HG03159 (cell line): Measurements from ENCODE around the gene CRLF1.

Experiments
- ATAC-seq: cut with Tn5 transposase; IDR thresholded peaks from one replicate; pipeline ENCODE4 v1.9.1; 2021; ENCODE audit warnings: mild to moderate bottlenecking, moderate library complexity; ENCODE audit not compliant: unreplicated experiment

CRLF1 gene

GRCh38 chr19:18606281-18607225 is at the start of gene CRLF1:
Gene CRLF1 (minus strand): TSS chr19:18606799. CDS start chr19:18606656, 143 bp downstream.
- no peak for ATAC-seq

- ATAC-seq = no peak
These were observed 48.7 kb upstream of the CRLF1 start for GRCh38 chr19:18655173-18655844.

GRCh38 chr19:18654469-18654868 is 47.9 kb upstream of the CRLF1 start:
- no peak for ATAC-seq

- ATAC-seq = no peak
These were observed 47.3 kb upstream of the CRLF1 start for GRCh38 chr19:18653853-18654252.

GRCh38 chr19:18651733-18652132 is 45.1 kb upstream of the CRLF1 start:
- ATAC-seq = no peak

- no peak for ATAC-seq
These were observed 44.7 kb upstream of the CRLF1 start for GRCh38 chr19:18651300-18651699.

- ATAC-seq = no peak
These were observed 44.0 kb upstream of the CRLF1 start for GRCh38 chr19:18650468-18651041.

GRCh38 chr19:18650021-18650390 is 43.4 kb upstream of the CRLF1 start:
- ATAC-seq = no peak

GRCh38 chr19:18649371-18650020 is 42.9 kb upstream of the CRLF1 start:
- ATAC-seq = no peak

- no peak for ATAC-seq
These were observed 42.3 kb upstream of the CRLF1 start for GRCh38 chr19:18648973-18649315.

GRCh38 chr19:18647807-18648206 is 41.2 kb upstream of the CRLF1 start:
- ATAC-seq = no peak

- no peak for ATAC-seq
These were observed 40.8 kb upstream of the CRLF1 start for GRCh38 chr19:18647371-18647767.

- no peak for ATAC-seq
These were observed 40.2 kb upstream of the CRLF1 start for GRCh38 chr19:18646535-18647370.

- no peak for ATAC-seq
These were observed 38.5 kb upstream of the CRLF1 start for GRCh38 chr19:18645035-18645511.

- ATAC-seq = no peak
These were observed 37.8 kb upstream of the CRLF1 start for GRCh38 chr19:18644196-18645034.

- no peak for ATAC-seq
These were observed 33.2 kb upstream of the CRLF1 start for GRCh38 chr19:18639706-18640243.

- no peak for ATAC-seq
These were observed 31.4 kb upstream of the CRLF1 start for GRCh38 chr19:18637673-18638630.
